SK-N-SH treated with all-trans-retinoic acid at 6 μM for 48 hours (cell line): Measurements from ENCODE around the gene PTPN7.

Experiments used
- ATAC-seq: fragments of 200-7000 bp; cut with Tn5 transposase; 3 replicates; pipeline ENCODE4 v1.9.1; 2020; ENCODE audit warnings: mild to moderate bottlenecking, moderate library complexity
- ARNTL ChIP-seq: fragments of 450-650 bp; formaldehyde crosslinking; IDR thresholded peaks from 2 replicates; pipeline ENCODE4 v1.5.0; 2020; ENCODE audit warnings: low read depth, mild to moderate bottlenecking, moderate library complexity, borderline replicate concordance
- BACH2 ChIP-seq: fragments of 250-450 bp; sonication (Bioruptor Pico); IDR thresholded peaks from 2 replicates; pipeline ENCODE4 v1.9.0; 2021; ENCODE audit warnings: mild to moderate bottlenecking, borderline replicate concordance
- CSDC2 ChIP-seq: fragments of 250-450 bp; sonication (Bioruptor Pico); IDR thresholded peaks from 2 replicates; pipeline ENCODE4 v1.5.0; 2020; ENCODE audit warnings: mild to moderate bottlenecking, moderate library complexity
- ESRRG ChIP-seq: fragments of 250-450 bp; sonication (Bioruptor Pico); IDR thresholded peaks from 2 replicates; pipeline ENCODE4 v1.6.1; 2021; ENCODE audit warnings: mild to moderate bottlenecking
- GLIS3 ChIP-seq: fragments of 250-450 bp; sonication (Bioruptor Pico); IDR thresholded peaks from 2 replicates; pipeline ENCODE4 v1.5.0; 2020; ENCODE audit warnings: mild to moderate bottlenecking, moderate library complexity
- ISL1 ChIP-seq: fragments of 250-450 bp; sonication (Bioruptor Pico); IDR thresholded peaks from 2 replicates; pipeline ENCODE4 v2.1.2; 2022; ENCODE audit warnings: mild to moderate bottlenecking, moderate library complexity
- OSR1 ChIP-seq: fragments of 250-450 bp; sonication (Bioruptor Pico); IDR thresholded peaks from 2 replicates; pipeline ENCODE4 v1.8.0; 2022; ENCODE audit warnings: moderate library complexity, mild to moderate bottlenecking, inconsistent platforms
- SNAI2 ChIP-seq: fragments of 250-450 bp; sonication (Bioruptor Pico); IDR thresholded peaks from 2 replicates; pipeline ENCODE4 v1.5.0; 2020; ENCODE audit warnings: mild to moderate bottlenecking, moderate library complexity
- TCF4 ChIP-seq: fragments of 250-450 bp; sonication (Bioruptor Pico); IDR thresholded peaks from 2 replicates; pipeline ENCODE4 v1.8.0; 2021; ENCODE audit warnings: mild to moderate bottlenecking, moderate library complexity, borderline replicate concordance
- TOX ChIP-seq: fragments of 250-450 bp; sonication (Bioruptor Pico); IDR thresholded peaks from 2 replicates; pipeline ENCODE4 v1.8.0; 2021; ENCODE audit warnings: mild to moderate bottlenecking, moderate library complexity, borderline replicate concordance
- ZC3H10 ChIP-seq: fragments of 250-450 bp; sonication (Bioruptor Pico); IDR thresholded peaks from 2 replicates; pipeline ENCODE4 v1.5.1; 2021; ENCODE audit warnings: mild to moderate bottlenecking, moderate library complexity
- ZNF565 ChIP-seq: fragments of 450-650 bp; formaldehyde crosslinking; conservative IDR thresholded peaks from 2 replicates; pipeline ENCODE4 v1.5.0; 2020; ENCODE audit warnings: low read depth, mild to moderate bottlenecking, moderate library complexity
- ZNF70 ChIP-seq: fragments of 450-650 bp; formaldehyde crosslinking; IDR thresholded peaks from 2 replicates; pipeline ENCODE4 v1.5.0; 2020; ENCODE audit warnings: mild to moderate bottlenecking, moderate library complexity
- ZNF8 ChIP-seq: fragments of 450-650 bp; formaldehyde crosslinking; IDR thresholded peaks from 2 replicates; pipeline ENCODE4 v1.5.0; 2020; ENCODE audit warnings: mild to moderate bottlenecking, moderate library complexity
- TF ChIP-seq, protein P1 (sequence below): fragments of 250-450 bp; sonication (Bioruptor Pico); IDR thresholded peaks from 2 replicates; pipeline ENCODE4 v1.8.0; 2021; ENCODE audit warnings: low read depth, mild to moderate bottlenecking, moderate library complexity, borderline replicate concordance
- TF ChIP-seq, protein P2 (sequence below): fragments of 250-450 bp; sonication (Bioruptor Pico); IDR thresholded peaks from 2 replicates; pipeline ENCODE4 v1.5.1; 2021; ENCODE audit warnings: mild to moderate bottlenecking, moderate library complexity
- TF ChIP-seq, protein P3 (sequence below): fragments of 250-450 bp; sonication (Bioruptor Pico); IDR thresholded peaks from 2 replicates; pipeline ENCODE4 v1.5.1; 2020; ENCODE audit warnings: low read depth, mild to moderate bottlenecking, moderate library complexity
- TF ChIP-seq, protein P4 (sequence below): fragments of 250-450 bp; sonication (Bioruptor Pico); IDR thresholded peaks from 2 replicates; pipeline ENCODE4 v1.8.0; 2020; ENCODE audit warnings: mild to moderate bottlenecking, moderate library complexity, borderline replicate concordance
- TF ChIP-seq, protein P5 (sequence below): fragments of 250-450 bp; sonication (Bioruptor Pico); IDR thresholded peaks from 2 replicates; pipeline ENCODE4 v1.5.0; 2020; ENCODE audit warnings: mild to moderate bottlenecking, moderate library complexity

The PTPN7 gene

DNA sequence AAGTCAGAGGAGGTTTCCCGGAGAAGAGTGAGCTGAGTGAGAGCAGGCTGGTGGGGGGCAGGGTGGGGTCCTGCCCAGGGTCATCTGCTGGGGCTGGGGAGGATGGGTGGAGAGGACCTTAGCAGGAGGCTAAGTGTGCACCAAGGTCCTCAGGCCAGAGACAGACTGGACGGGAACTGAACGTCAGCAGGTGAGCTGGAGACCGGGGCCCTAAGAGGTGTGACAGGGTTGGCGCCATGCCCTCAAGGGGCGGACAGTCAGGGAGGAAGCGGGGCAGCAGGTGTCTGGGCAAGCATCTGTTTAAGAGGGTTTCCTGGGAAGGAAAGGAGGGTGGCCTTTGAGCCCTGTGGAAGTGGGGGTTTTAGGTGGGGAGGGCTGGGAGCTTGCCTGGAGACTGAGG, 13.6 kb upstream of the PTPN7 start:
- no peak for ATAC-seq
- TF ChIP-seq SNAI2 (CRISPR knock-in tag) (no peak), CSDC2 (CRISPR knock-in tag) (no peak), TCF4 (CRISPR knock-in tag) (no peak), ZNF8 (CRISPR knock-in tag) (no peak), ZNF565 (CRISPR knock-in tag) (no peak), ISL1 (CRISPR knock-in tag) (no peak), BACH2 (CRISPR knock-in tag) (no peak), ARNTL (no peak), TOX (CRISPR knock-in tag) (no peak)
- TF ChIP-seq, protein P1, sequence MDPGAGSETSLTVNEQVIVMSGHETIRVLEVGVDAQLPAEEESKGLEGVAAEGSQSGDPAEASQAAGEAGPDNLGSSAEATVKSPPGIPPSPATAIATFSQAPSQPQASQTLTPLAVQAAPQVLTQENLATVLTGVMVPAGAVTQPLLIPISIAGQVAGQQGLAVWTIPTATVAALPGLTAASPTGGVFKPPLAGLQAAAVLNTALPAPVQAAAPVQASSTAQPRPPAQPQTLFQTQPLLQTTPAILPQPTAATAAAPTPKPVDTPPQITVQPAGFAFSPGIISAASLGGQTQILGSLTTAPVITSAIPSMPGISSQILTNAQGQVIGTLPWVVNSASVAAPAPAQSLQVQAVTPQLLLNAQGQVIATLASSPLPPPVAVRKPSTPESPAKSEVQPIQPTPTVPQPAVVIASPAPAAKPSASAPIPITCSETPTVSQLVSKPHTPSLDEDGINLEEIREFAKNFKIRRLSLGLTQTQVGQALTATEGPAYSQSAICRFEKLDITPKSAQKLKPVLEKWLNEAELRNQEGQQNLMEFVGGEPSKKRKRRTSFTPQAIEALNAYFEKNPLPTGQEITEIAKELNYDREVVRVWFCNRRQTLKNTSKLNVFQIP: no peak
- TF ChIP-seq, protein P2, sequence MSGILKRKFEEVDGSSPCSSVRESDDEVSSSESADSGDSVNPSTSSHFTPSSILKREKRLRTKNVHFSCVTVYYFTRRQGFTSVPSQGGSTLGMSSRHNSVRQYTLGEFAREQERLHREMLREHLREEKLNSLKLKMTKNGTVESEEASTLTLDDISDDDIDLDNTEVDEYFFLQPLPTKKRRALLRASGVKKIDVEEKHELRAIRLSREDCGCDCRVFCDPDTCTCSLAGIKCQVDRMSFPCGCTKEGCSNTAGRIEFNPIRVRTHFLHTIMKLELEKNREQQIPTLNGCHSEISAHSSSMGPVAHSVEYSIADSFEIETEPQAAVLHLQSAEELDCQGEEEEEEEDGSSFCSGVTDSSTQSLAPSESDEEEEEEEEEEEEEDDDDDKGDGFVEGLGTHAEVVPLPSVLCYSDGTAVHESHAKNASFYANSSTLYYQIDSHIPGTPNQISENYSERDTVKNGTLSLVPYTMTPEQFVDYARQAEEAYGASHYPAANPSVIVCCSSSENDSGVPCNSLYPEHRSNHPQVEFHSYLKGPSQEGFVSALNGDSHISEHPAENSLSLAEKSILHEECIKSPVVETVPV: no peak
- TF ChIP-seq, protein P3, sequence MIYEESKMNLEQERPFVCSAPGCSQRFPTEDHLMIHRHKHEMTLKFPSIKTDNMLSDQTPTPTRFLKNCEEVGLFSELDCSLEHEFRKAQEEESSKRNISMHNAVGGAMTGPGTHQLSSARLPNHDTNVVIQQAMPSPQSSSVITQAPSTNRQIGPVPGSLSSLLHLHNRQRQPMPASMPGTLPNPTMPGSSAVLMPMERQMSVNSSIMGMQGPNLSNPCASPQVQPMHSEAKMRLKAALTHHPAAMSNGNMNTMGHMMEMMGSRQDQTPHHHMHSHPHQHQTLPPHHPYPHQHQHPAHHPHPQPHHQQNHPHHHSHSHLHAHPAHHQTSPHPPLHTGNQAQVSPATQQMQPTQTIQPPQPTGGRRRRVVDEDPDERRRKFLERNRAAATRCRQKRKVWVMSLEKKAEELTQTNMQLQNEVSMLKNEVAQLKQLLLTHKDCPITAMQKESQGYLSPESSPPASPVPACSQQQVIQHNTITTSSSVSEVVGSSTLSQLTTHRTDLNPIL (CRISPR knock-in tag): no peak

DNA sequence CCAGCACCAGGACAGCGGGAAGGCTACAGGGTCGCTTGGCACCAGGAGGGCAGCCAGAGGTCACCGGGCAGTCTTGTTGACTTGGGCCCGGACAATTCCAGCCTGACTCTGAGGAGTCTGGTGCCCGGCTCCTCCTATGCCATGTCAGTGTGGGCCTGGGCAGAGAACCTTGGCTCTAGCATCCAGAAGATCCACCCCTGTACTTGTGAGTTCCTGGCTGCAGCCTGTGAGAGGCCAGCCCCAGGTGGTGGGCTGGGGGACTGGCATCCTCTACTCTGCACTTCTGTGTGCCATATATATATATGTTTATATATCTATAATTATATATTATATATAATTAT, 11.6 kb upstream of the PTPN7 start:
- peak; percentile 10; the same call in 2 of the 3 replicates for ATAC-seq
- TF ChIP-seq ZNF70 (no peak), GLIS3 (CRISPR knock-in tag) (no peak), ZC3H10 (no peak)
- TF ChIP-seq, protein P4, sequence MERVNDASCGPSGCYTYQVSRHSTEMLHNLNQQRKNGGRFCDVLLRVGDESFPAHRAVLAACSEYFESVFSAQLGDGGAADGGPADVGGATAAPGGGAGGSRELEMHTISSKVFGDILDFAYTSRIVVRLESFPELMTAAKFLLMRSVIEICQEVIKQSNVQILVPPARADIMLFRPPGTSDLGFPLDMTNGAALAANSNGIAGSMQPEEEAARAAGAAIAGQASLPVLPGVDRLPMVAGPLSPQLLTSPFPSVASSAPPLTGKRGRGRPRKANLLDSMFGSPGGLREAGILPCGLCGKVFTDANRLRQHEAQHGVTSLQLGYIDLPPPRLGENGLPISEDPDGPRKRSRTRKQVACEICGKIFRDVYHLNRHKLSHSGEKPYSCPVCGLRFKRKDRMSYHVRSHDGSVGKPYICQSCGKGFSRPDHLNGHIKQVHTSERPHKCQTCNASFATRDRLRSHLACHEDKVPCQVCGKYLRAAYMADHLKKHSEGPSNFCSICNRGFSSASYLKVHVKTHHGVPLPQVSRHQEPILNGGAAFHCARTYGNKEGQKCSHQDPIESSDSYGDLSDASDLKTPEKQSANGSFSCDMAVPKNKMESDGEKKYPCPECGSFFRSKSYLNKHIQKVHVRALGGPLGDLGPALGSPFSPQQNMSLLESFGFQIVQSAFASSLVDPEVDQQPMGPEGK: no peak

DNA sequence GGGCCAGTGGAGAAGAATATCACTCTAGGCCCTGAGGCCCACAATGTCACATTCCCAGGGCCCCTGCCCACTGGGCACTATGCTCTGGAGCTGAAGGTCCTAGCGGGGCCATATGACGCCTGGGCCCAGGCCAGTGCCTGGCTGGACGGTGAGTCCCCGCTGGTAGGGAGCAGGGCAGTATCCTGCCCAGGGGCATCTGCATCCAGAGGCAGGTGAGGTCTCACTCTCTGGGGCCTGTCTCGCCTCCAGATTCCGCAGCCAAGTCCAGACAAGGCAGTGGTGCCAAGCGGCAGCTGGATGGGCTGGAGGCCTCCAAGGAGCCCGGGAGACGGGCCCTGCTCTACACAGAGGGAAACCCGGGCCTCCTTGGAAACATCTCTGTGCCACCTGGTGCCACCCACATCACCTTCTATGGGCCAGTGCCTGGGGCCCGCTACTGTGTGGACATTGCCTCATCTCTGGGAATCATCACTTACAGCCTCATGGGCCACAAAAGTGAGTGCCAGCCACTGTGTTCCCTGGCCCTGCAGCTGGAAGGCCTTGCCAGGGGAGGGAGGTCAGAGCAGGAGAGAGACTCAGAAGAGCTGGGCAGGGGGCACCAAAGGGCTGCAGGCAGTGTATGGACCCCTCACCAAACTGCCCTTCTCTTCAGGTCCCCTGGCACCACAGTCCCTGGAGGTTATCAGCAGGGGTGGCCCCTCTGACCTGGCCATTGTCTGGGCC, 11.1 kb upstream of the PTPN7 start:
- TF ChIP-seq ARNTL: no peak
- no peak for TF ChIP-seq ESRRG (CRISPR knock-in tag)
- TF ChIP-seq ISL1 (CRISPR knock-in tag): no peak
- TF ChIP-seq, protein P5, sequence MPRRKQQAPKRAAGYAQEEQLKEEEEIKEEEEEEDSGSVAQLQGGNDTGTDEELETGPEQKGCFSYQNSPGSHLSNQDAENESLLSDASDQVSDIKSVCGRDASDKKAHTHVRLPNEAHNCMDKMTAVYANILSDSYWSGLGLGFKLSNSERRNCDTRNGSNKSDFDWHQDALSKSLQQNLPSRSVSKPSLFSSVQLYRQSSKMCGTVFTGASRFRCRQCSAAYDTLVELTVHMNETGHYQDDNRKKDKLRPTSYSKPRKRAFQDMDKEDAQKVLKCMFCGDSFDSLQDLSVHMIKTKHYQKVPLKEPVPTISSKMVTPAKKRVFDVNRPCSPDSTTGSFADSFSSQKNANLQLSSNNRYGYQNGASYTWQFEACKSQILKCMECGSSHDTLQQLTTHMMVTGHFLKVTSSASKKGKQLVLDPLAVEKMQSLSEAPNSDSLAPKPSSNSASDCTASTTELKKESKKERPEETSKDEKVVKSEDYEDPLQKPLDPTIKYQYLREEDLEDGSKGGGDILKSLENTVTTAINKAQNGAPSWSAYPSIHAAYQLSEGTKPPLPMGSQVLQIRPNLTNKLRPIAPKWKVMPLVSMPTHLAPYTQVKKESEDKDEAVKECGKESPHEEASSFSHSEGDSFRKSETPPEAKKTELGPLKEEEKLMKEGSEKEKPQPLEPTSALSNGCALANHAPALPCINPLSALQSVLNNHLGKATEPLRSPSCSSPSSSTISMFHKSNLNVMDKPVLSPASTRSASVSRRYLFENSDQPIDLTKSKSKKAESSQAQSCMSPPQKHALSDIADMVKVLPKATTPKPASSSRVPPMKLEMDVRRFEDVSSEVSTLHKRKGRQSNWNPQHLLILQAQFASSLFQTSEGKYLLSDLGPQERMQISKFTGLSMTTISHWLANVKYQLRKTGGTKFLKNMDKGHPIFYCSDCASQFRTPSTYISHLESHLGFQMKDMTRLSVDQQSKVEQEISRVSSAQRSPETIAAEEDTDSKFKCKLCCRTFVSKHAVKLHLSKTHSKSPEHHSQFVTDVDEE (CRISPR knock-in tag): no peak
- no peak for TF ChIP-seq ZNF8 (CRISPR knock-in tag)
- TF ChIP-seq, protein P4: no peak
- no peak for TF ChIP-seq ZNF70
- TF ChIP-seq, protein P1: no peak
- no peak for TF ChIP-seq ZNF565 (CRISPR knock-in tag)
- no peak for TF ChIP-seq OSR1 (CRISPR knock-in tag)
- TF ChIP-seq, all 23 proteins: peak for 0
- ATAC-seq: no peak; the same call in 2 of the 3 replicates
